NCI-H510A treated with DMSO at 0.1 percent for 48 hours (cell line): ENCODE results near the gene CDC14B.
"Not testable (repeated sequence)": the region's sequence is repeated elsewhere in the genome, so short reads cannot be mapped to it uniquely, and the experiment has no call there.

Experiments used
- DNase-seq: peaks from one replicate; lab custom pipeline; 2025; lab: John Stamatoyannopoulos, UW

Gene CDC14B

GRCh38 chr9:96585426-96585825 lies 34.2 kb downstream of the CDC14B start:
- DNase-seq: no peak

GRCh38 chr9:96582199-96582598 lies 37.4 kb downstream of the CDC14B start:
- DNase-seq: not testable (repeated sequence)

- DNase-seq: no peak
Measured at GRCh38 chr9:96581786-96582185, 37.9 kb downstream of the CDC14B start.

GRCh38 chr9:96581301-96581700 lies 38.3 kb downstream of the CDC14B start:
- DNase-seq: no peak

GRCh38 chr9:96574931-96575351 lies 44.7 kb downstream of the CDC14B start:
- DNase-seq: no peak

GRCh38 chr9:96574455-96574854 lies 45.2 kb downstream of the CDC14B start:
- no peak for DNase-seq

GRCh38 chr9:96567203-96567700 lies 52.4 kb downstream of the CDC14B start:
- no peak for DNase-seq

GRCh38 chr9:96566498-96567202 lies 53.0 kb downstream of the CDC14B start:
- peak; percentile 33 for DNase-seq

- DNase-seq: no peak
Measured at GRCh38 chr9:96565671-96566497, 53.8 kb downstream of the CDC14B start.

GRCh38 chr9:96564217-96564616 lies 55.4 kb downstream of the CDC14B start:
- DNase-seq: no peak

- no peak for DNase-seq
Measured at GRCh38 chr9:96559339-96559943, 60.2 kb downstream of the CDC14B start.

GRCh38 chr9:96557921-96558320 lies 61.7 kb downstream of the CDC14B start:
- DNase-seq: no peak

GRCh38 chr9:96556701-96557461 lies 62.8 kb downstream of the CDC14B start:
- no peak for DNase-seq

- DNase-seq: no peak
Measured at GRCh38 chr9:96555567-96556386, 63.9 kb downstream of the CDC14B start.

- DNase-seq: no peak
Measured at GRCh38 chr9:96554801-96555566, 64.7 kb downstream of the CDC14B start.

- DNase-seq: no peak
Measured at GRCh38 chr9:96554326-96554725, 65.3 kb downstream of the CDC14B start.

- DNase-seq: no peak
Measured at GRCh38 chr9:96553070-96553469, 66.6 kb downstream of the CDC14B start.

GRCh38 chr9:96551403-96551802 lies 68.2 kb downstream of the CDC14B start:
- DNase-seq: no peak

- DNase-seq: no peak
Measured at GRCh38 chr9:96550659-96551058, 69.0 kb downstream of the CDC14B start.

- not testable (repeated sequence) for DNase-seq
Measured at GRCh38 chr9:96543131-96543530, 76.5 kb downstream of the CDC14B start.
